GM19372 (cell line): ENCODE data around the gene TOB1.
A peak's percentile ranks its signal among the peaks of the same experiment; 100 is the strongest.
"Not testable (repeated sequence)": the region's sequence is repeated elsewhere in the genome, so short reads cannot be mapped to it uniquely, and the experiment has no call there.

Experiments
- ATAC-seq: cut with Tn5 transposase; IDR thresholded peaks from one replicate; pipeline ENCODE4 v1.9.1; 2021; ENCODE audit warnings: mild to moderate bottlenecking, low read depth, moderate library complexity; ENCODE audit not compliant: unreplicated experiment

Gene TOB1

GRCh38 chr17:50871364-50871763 lies 5.2 kb upstream of the TOB1 start:
- no peak for ATAC-seq

GRCh38 chr17:50868602-50869001 lies 2.4 kb upstream of the TOB1 start:
- ATAC-seq = no peak

GRCh38 chr17:50868140-50868438 lies 1.9 kb upstream of the TOB1 start:
- ATAC-seq = no peak

GRCh38 chr17:50867363-50868139 lies 1.4 kb upstream of the TOB1 start:
- peak; percentile 17 for ATAC-seq

GRCh38 chr17:50866950-50867362 lies 802 bp upstream of the TOB1 start:
- no peak for ATAC-seq

- ATAC-seq = no peak
Observed at GRCh38 chr17:50865868-50866260, 290 bp downstream of the TOB1 start.

- peak; percentile 12 for ATAC-seq
Observed at GRCh38 chr17:50865060-50865867, 890 bp downstream of the TOB1 start.

- no peak for ATAC-seq
Observed at GRCh38 chr17:50864747-50865059, 1.5 kb downstream of the TOB1 start.

- ATAC-seq = no peak
Observed at GRCh38 chr17:50863931-50864330, 2.2 kb downstream of the TOB1 start.

- no peak for ATAC-seq
Observed at GRCh38 chr17:50863221-50863843, 2.8 kb downstream of the TOB1 start.

- no peak for ATAC-seq
Observed at GRCh38 chr17:50861822-50862528, 4.2 kb downstream of the TOB1 start.

- no peak for ATAC-seq
Observed at GRCh38 chr17:50861334-50861676, 4.8 kb downstream of the TOB1 start.

- ATAC-seq = not testable (repeated sequence)
Observed at GRCh38 chr17:50859727-50860126, 6.4 kb downstream of the TOB1 start.

GRCh38 chr17:50858486-50859225 lies 7.5 kb downstream of the TOB1 start:
- no peak for ATAC-seq

GRCh38 chr17:50856431-50856830 lies 9.7 kb downstream of the TOB1 start:
- no peak for ATAC-seq

GRCh38 chr17:50855708-50856330 lies 10.3 kb downstream of the TOB1 start:
- no peak for ATAC-seq

- ATAC-seq = no peak
Observed at GRCh38 chr17:50853781-50854180, 12.4 kb downstream of the TOB1 start.

GRCh38 chr17:50853015-50853615 lies 13.0 kb downstream of the TOB1 start:
- ATAC-seq = no peak

GRCh38 chr17:50850640-50851039 lies 15.5 kb downstream of the TOB1 start:
- no peak for ATAC-seq

GRCh38 chr17:50848711-50849110 lies 17.4 kb downstream of the TOB1 start:
- no peak for ATAC-seq
